A673 (cell line): ENCODE results near the gene SNTG2. TPM values are rescaled to one million over a fixed set of nuclear protein-coding genes. Genes with fewer than 3 reads are reported as not detected.
"Not testable (repeated sequence)": the region's sequence is repeated elsewhere in the genome, so short reads cannot be mapped to it uniquely, and the experiment has no call there.

Experiments
- BruUV-seq: library from RNA; stranded (reverse); fragments of 400-500 nt; replicated peaks from 2 replicates; lab custom pipeline; 2021; lab: Mats Ljungman, UMichigan
- CTCF ChIA-PET: fragments of 300-600 bp; sonication (Branson Sonifier 250); formaldehyde crosslinking; loops from one replicate; lab custom pipeline; 2022; ENCODE audit warnings: antibody characterized with exemption; lab: Charles Lee
- POLR2A ChIA-PET: fragments of 300-600 bp; sonication (Branson Sonifier 250); formaldehyde crosslinking; loops from one replicate; lab custom pipeline; 2022; ENCODE audit warnings: antibody characterized with exemption; ENCODE audit not compliant: low non-redundant PET; lab: Charles Lee
- DNase-seq: peaks from one replicate; pipeline ENCODE4 v3.0.0-alpha.2; 2015; ENCODE audit warnings: low spot score
- H3K27ac ChIP-seq: fragments of 200-600 bp; sonication (generic); 2 replicates; pipeline ENCODE4 v1.5.1; 2016; ENCODE audit warnings: mixed run types, low read depth, mild to moderate bottlenecking, mixed read lengths, antibody characterized with exemption, low read length; ENCODE audit not compliant: poor library complexity, severe bottlenecking
- H3K27me3 ChIP-seq: fragments of 200-600 bp; sonication (generic); replicated peaks from 2 replicates; pipeline ENCODE4 v1.6.1; 2017; ENCODE audit warnings: mixed run types, low read depth, mild to moderate bottlenecking, mixed read lengths, antibody characterized with exemption, low read length; ENCODE audit not compliant: insufficient read depth, poor library complexity
- H3K36me3 ChIP-seq: fragments of 200-600 bp; sonication (generic); 2 replicates; pipeline ENCODE4 v1.6.1; 2016; ENCODE audit warnings: mixed run types, mild to moderate bottlenecking, mixed read lengths, antibody characterized with exemption, low read length; ENCODE audit not compliant: insufficient read depth, poor library complexity, severe bottlenecking
- H3K4me1 ChIP-seq: fragments of 200-600 bp; sonication (generic); 2 replicates; pipeline ENCODE4 v1.6.1; 2017; ENCODE audit warnings: mixed run types, mild to moderate bottlenecking, mixed read lengths, antibody characterized with exemption, low read length; ENCODE audit not compliant: insufficient read depth, poor library complexity, severe bottlenecking
- H3K4me3 ChIP-seq: fragments of 200-600 bp; sonication (generic); 2 replicates; pipeline ENCODE4 v1.5.1; 2016; ENCODE audit warnings: low read depth, mixed run types, mild to moderate bottlenecking, mixed read lengths, low read length; ENCODE audit not compliant: poor library complexity, severe bottlenecking
- H3K9me3 ChIP-seq: fragments of 200-600 bp; sonication (generic); 2 replicates; pipeline ENCODE4 v1.6.1; 2016; ENCODE audit warnings: mixed run types, low read depth, mild to moderate bottlenecking, mixed read lengths, antibody characterized with exemption, low read length; ENCODE audit not compliant: poor library complexity, severe bottlenecking
- CTCF ChIP-seq: fragments of 300-800, 200-600 bp; sonication (generic); conservative IDR thresholded peaks from 2 replicates; pipeline ENCODE4 v1.5.1; 2017; ENCODE audit warnings: low read depth, mild to moderate bottlenecking, antibody characterized with exemption, low read length, moderate library complexity, mixed read lengths
- EZH2 ChIP-seq: fragments of 200-600 bp; sonication (generic); IDR thresholded peaks from 2 replicates; pipeline ENCODE4 v1.6.1; 2017; ENCODE audit warnings: borderline replicate concordance, low read depth, mild to moderate bottlenecking, mixed read lengths, antibody characterized with exemption, low read length; ENCODE audit not compliant: poor library complexity, severe bottlenecking
- intact Hi-C: fragments of 100-400 bp; cut with micrococcal nuclease; formaldehyde crosslinking; loops from one replicate; pipeline ENCODE4 v1.10.0; 2022; ENCODE audit not compliant: unreplicated experiment
- total RNA-seq: library from RNA; stranded (reverse); gene quantifications from 2 replicates; pipeline ENCODE4 v1.2.3, GENCODE V29; 2021

The SNTG2 gene
- total RNA-seq, 1 experiment from 2014 or later, result 3.7 TPM

- no peak for TF ChIP-seq EZH2
- TF ChIP-seq CTCF, result no peak
- ChIA-PET POLR2A (no interaction called here), CTCF (no interaction called here)
- Histone ChIP-seq H3K27me3 (no peaks in the 10 kb centered on the region), H3K4me3 (no peak overlapping the region), H3K36me3 (no peaks in the 10 kb centered on the region), H3K9me3 (no peaks in the 10 kb centered on the region), H3K4me1 (no peaks in the 10 kb centered on the region), H3K27ac (no peak overlapping the region)
- no peak for DNase-seq
- intact Hi-C loops, result no loop called here
- no TSS peak for BruUV-seq
Observed at GRCh38 chr2:1377473-1377872, 426.8 kb downstream of the SNTG2 start.

GRCh38 chr2:1378456-1379150 lies 428.0 kb downstream of the SNTG2 start:
- no peaks in the 10 kb centered on the region for H3K4me1 ChIP-seq
- DNase-seq, result no peak
- H3K27ac ChIP-seq, result no peak overlapping the region
- H3K4me3 ChIP-seq, result no peak overlapping the region
- TF ChIP-seq CTCF (no peak), EZH2 (no peak)
- H3K9me3 ChIP-seq, result no peaks in the 10 kb centered on the region
- BruUV-seq, result no TSS peak
- H3K27me3 ChIP-seq, result no peaks in the 10 kb centered on the region
- H3K36me3 ChIP-seq, result no peaks in the 10 kb centered on the region
- intact Hi-C loops, result no loop called here
- ChIA-PET POLR2A (no interaction called here), CTCF (no interaction called here)

GRCh38 chr2:1381644-1382043 lies 431.0 kb downstream of the SNTG2 start:
- no peak overlapping the region for H3K27ac ChIP-seq
- no peak overlapping the region for H3K4me3 ChIP-seq
- DNase-seq, result no peak
- CTCF ChIA-PET, result no interaction called here
- POLR2A ChIA-PET, result no interaction called here
- no TSS peak for BruUV-seq
- H3K36me3 ChIP-seq, result no peaks in the 10 kb centered on the region
- no peaks in the 10 kb centered on the region for H3K27me3 ChIP-seq
- no peaks in the 10 kb centered on the region for H3K9me3 ChIP-seq
- H3K4me1 ChIP-seq, result no peaks in the 10 kb centered on the region
- no peak for TF ChIP-seq EZH2
- no peak for TF ChIP-seq CTCF
- intact Hi-C loops, result no loop called here

- POLR2A ChIA-PET, intact Hi-C loops, H3K4me3 ChIP-seq, H3K27me3 ChIP-seq, BruUV-seq, CTCF ChIA-PET, DNase-seq, H3K4me1 ChIP-seq, H3K36me3 ChIP-seq, H3K9me3 ChIP-seq, H3K27ac ChIP-seq: not testable (repeated sequence)
Observed at GRCh38 chr2:1387954-1388725, 437.5 kb downstream of the SNTG2 start.

- H3K36me3 ChIP-seq, intact Hi-C loops, POLR2A ChIA-PET, H3K4me3 ChIP-seq, H3K4me1 ChIP-seq, CTCF ChIA-PET, BruUV-seq, DNase-seq, H3K27me3 ChIP-seq, H3K9me3 ChIP-seq, H3K27ac ChIP-seq: not testable (repeated sequence)
Observed at GRCh38 chr2:1390118-1390517, 439.5 kb downstream of the SNTG2 start.
